ENCODE measurements around the gene TTLL6.

GRCh38 chr17:48835971-48836370, 18.9 kb upstream of the TTLL6 start:
- TF ChIP-seq CTCF (IDR thresholded peaks at IDR 0.05; ENCODE audit: poor library complexity) (no peak), EZH2phosphoT487 (IDR thresholded peaks at IDR 0.05; ENCODE audit: low read depth, severe bottlenecking, unreplicated experiment) (no peak), EZH2 (IDR thresholded peaks at IDR 0.05; ENCODE audit: borderline replicate concordance) (no peak)
